Omental fat pad (tissue), 4 donors: ENCODE measurements around the gene KIF1C. TPM values are rescaled to one million over a fixed set of nuclear protein-coding genes. Genes with fewer than 3 reads are reported as not detected.

Experiments used
- ATAC-seq: fragments of 150-250 bp; one replicate; pipeline ENCODE4 v1.9.1; 2016; ENCODE audit warnings: mild to moderate bottlenecking, moderate library complexity; ENCODE audit not compliant: low FRiP score
- DNase-seq: peaks from one replicate; pipeline ENCODE4 v3.0.0-alpha.2; 2019; ENCODE audit warnings: low spot score
- total RNA-seq, 4 donors: library from RNA; depleted of rRNA; stranded (reverse); fragments of >200 nt; gene quantifications; one replicate each; pipeline ENCODE4 v1.1.0, GENCODE V29; 2016
- TF ChIP-seq, protein P1 (sequence below), 3 donors: fragments of 450-650 bp; IDR thresholded peaks; one replicate each; pipeline ENCODE4 v1.5.1; 2016 to 2017; ENCODE audit warnings: antibody characterized with exemption in 3 of 3, mild to moderate bottlenecking in 3 of 3, moderate library complexity in 2 of 3

The KIF1C gene
- total RNA-seq, 4 donors from 2014 or later = 64.5 to 92.5 (median 76.4) TPM

DNA sequence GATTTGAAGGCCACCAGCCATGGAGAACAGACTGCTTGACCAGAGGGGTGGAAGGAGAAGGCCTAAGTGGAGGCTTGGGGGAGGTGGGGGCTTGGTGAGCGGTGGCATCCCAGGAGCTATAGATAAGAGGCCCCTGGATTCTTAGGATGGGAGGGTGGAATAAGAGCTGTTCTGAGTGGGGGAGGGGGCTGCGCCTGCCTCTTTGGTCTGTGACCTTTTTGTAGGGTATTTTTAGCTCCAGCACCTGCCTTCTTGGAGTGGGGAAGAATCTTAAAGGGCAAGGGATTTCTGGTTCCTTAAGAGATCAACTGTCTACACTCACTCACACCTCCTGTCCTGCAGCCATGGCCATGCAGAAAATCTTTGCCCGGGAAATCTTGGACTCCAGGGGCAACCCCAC is 46.3 kb upstream of the KIF1C start:
- TF ChIP-seq, protein P1, sequence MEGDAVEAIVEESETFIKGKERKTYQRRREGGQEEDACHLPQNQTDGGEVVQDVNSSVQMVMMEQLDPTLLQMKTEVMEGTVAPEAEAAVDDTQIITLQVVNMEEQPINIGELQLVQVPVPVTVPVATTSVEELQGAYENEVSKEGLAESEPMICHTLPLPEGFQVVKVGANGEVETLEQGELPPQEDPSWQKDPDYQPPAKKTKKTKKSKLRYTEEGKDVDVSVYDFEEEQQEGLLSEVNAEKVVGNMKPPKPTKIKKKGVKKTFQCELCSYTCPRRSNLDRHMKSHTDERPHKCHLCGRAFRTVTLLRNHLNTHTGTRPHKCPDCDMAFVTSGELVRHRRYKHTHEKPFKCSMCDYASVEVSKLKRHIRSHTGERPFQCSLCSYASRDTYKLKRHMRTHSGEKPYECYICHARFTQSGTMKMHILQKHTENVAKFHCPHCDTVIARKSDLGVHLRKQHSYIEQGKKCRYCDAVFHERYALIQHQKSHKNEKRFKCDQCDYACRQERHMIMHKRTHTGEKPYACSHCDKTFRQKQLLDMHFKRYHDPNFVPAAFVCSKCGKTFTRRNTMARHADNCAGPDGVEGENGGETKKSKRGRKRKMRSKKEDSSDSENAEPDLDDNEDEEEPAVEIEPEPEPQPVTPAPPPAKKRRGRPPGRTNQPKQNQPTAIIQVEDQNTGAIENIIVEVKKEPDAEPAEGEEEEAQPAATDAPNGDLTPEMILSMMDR (IDR thresholded peaks at IDR 0.05) = no peak

GRCh38 chr17:4953451-4953961 is 44.2 kb upstream of the KIF1C start:
- ATAC-seq = no peak
- no peak for DNase-seq
- TF ChIP-seq, protein P1 (IDR thresholded peaks at IDR 0.05) = no peak

More for the DNA sequence above, 46.3 kb upstream of the KIF1C start:
- DNase-seq (no peak), ATAC-seq (no peak)

DNA sequence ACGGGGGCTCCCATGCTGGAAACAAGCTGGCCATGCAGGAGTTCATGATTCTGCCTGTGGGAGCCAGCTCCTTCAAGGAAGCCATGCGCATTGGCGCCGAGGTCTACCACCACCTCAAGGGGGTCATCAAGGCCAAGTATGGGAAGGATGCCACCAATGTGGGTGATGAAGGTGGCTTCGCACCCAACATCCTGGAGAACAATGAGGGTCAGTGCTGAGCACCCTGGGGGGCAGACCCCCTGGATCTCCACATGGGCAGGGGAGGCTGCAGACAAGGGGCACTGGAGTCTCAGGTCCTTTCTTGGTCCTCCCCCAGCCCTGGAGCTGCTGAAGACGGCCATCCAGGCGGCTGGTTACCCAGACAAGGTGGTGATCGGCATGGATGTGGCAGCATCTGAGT is 42.7 kb upstream of the KIF1C start:
- TF ChIP-seq, protein P1 (IDR thresholded peaks at IDR 0.05) = no peak
- DNase-seq (no peak), ATAC-seq (no peak)

GRCh38 chr17:4956493-4957061 is 41.2 kb upstream of the KIF1C start:
- TF ChIP-seq, protein P1 (IDR thresholded peaks at IDR 0.05) = no peak
- ATAC-seq (no peak), DNase-seq (no peak)

DNA sequence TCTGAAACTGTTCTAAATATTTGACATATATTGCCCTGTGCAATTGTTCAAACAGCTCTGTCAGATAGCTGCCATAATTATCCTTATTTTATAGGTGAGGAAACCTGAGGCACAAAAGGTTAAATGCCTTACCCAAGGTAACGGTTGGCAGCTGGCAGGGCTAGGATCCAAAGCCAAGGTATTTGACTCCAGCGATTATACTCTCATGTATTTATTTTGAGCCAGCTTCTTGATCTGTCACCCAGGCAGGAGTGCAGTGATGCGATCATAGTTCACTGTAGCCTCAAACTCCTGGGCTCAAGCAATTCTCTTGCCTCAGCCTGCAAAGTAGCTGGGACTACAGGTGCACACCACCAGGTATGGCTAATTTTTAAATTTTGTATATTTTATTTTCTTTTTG is 39.6 kb upstream of the KIF1C start:
- TF ChIP-seq, protein P1 (IDR thresholded peaks at IDR 0.05) = no peak
- no peak for ATAC-seq
- no peak for DNase-seq

GRCh38 chr17:4959261-4959965 is 38.3 kb upstream of the KIF1C start:
- TF ChIP-seq, protein P1 (IDR thresholded peaks at IDR 0.05) = no peak
- DNase-seq = no peak
- ATAC-seq = no peak
